ES-I3 (cell line): Measurements from ENCODE around the gene HUS1.

Experiments used
- H3K36me3 ChIP-seq: 2 replicates; pipeline ENCODE4 v1.6.1; 2013; ENCODE audit warnings: mild to moderate bottlenecking, low read length, control low read depth, moderate library complexity; ENCODE audit not compliant: insufficient read depth
- H3K4me1 ChIP-seq: 2 replicates; pipeline ENCODE4 v1.6.1; 2013; ENCODE audit warnings: mild to moderate bottlenecking, control low read depth, low read length; ENCODE audit not compliant: insufficient read depth
- H3K9ac ChIP-seq: 2 replicates; pipeline ENCODE4 v1.6.1; 2013; ENCODE audit warnings: low read depth, mild to moderate bottlenecking, low read length, moderate library complexity
- H3K9me3 ChIP-seq: 2 replicates; pipeline ENCODE4 v1.6.1; 2013; ENCODE audit warnings: mild to moderate bottlenecking, low read length, moderate library complexity; ENCODE audit not compliant: control insufficient read depth, insufficient read depth

Gene HUS1

GRCh38 chr7:47965456-47965855 is 14.0 kb downstream of the HUS1 start:
- peaks cover 52% of the 10 kb centered on the region for H3K36me3 ChIP-seq
- no peaks in the 10 kb centered on the region for H3K4me1 ChIP-seq
- H3K9me3 ChIP-seq: peaks cover 7% of the 10 kb centered on the region; the same call in 1 of the 2 replicates
- H3K9ac ChIP-seq: no peak overlapping the region

- H3K9ac ChIP-seq: no peak overlapping the region
- H3K36me3 ChIP-seq: peaks cover 42% of the 10 kb centered on the region
- no peaks in the 10 kb centered on the region for H3K4me1 ChIP-seq
- peaks cover 7% of the 10 kb centered on the region; the same call in 1 of the 2 replicates for H3K9me3 ChIP-seq
Measured at GRCh38 chr7:47962262-47962661, 17.2 kb downstream of the HUS1 start.

- H3K36me3 ChIP-seq: peaks cover 15% of the 10 kb centered on the region
- H3K4me1 ChIP-seq: peaks cover 2% of the 10 kb centered on the region; the same call in 1 of the 2 replicates
- no peak overlapping the region for H3K9ac ChIP-seq
- peaks cover 7% of the 10 kb centered on the region; the same call in 1 of the 2 replicates for H3K9me3 ChIP-seq
Measured at GRCh38 chr7:47957156-47957555, 22.3 kb downstream of the HUS1 start.

- peaks cover 6% of the 10 kb centered on the region; the same call in 1 of the 2 replicates for H3K9me3 ChIP-seq
- peaks cover 12% of the 10 kb centered on the region for H3K36me3 ChIP-seq
- H3K9ac ChIP-seq: no peak overlapping the region
- H3K4me1 ChIP-seq: peaks cover 7% of the 10 kb centered on the region
Measured at GRCh38 chr7:47956220-47956619, 23.2 kb downstream of the HUS1 start.

GRCh38 chr7:47954231-47954911 is 25.0 kb downstream of the HUS1 start:
- no peak overlapping the region for H3K9ac ChIP-seq
- H3K9me3 ChIP-seq: no peaks in the 10 kb centered on the region
- H3K36me3 ChIP-seq: peaks cover 8% of the 10 kb centered on the region
- H3K4me1 ChIP-seq: peaks cover 11% of the 10 kb centered on the region

- Histone ChIP-seq H3K9ac (no peak overlapping the region), H3K4me1 (peaks cover 11% of the 10 kb centered on the region), H3K9me3 (no peaks in the 10 kb centered on the region), H3K36me3 (peaks cover 8% of the 10 kb centered on the region)
Measured at GRCh38 chr7:47953822-47954221, 25.6 kb downstream of the HUS1 start.

GRCh38 chr7:47952224-47952623 is 27.2 kb downstream of the HUS1 start:
- H3K4me1 ChIP-seq: peaks cover 11% of the 10 kb centered on the region
- H3K9me3 ChIP-seq: no peaks in the 10 kb centered on the region
- no peak overlapping the region for H3K9ac ChIP-seq
- H3K36me3 ChIP-seq: peaks cover 8% of the 10 kb centered on the region

GRCh38 chr7:47951374-47951773 is 28.0 kb downstream of the HUS1 start:
- Histone ChIP-seq H3K4me1 (peaks cover 11% of the 10 kb centered on the region), H3K9ac (no peak overlapping the region), H3K36me3 (peaks cover 8% of the 10 kb centered on the region), H3K9me3 (no peaks in the 10 kb centered on the region)

GRCh38 chr7:47950714-47951113 is 28.7 kb downstream of the HUS1 start:
- Histone ChIP-seq H3K4me1 (peaks cover 13% of the 10 kb centered on the region), H3K36me3 (peaks cover 6% of the 10 kb centered on the region), H3K9ac (no peak overlapping the region), H3K9me3 (no peaks in the 10 kb centered on the region)

- Histone ChIP-seq H3K36me3 (peaks cover 6% of the 10 kb centered on the region), H3K9me3 (no peaks in the 10 kb centered on the region), H3K9ac (no peak overlapping the region), H3K4me1 (peaks cover 16% of the 10 kb centered on the region)
Measured at GRCh38 chr7:47949703-47950102, 29.7 kb downstream of the HUS1 start.

GRCh38 chr7:47948141-47948790 is 31.1 kb downstream of the HUS1 start, which contains the start of gene PKD1L1:
Gene PKD1L1 (minus strand): TSS chr7:47948466. CDS start chr7:47948440, 26 bp downstream.
- H3K9ac ChIP-seq: no peak within 1 kb of the TSS
- H3K36me3 ChIP-seq: no peaks in the 10 kb centered on the region
- H3K4me1 ChIP-seq: peaks cover 16% of the 10 kb centered on the region
- H3K9me3 ChIP-seq: no peaks in the 10 kb centered on the region

GRCh38 chr7:47947355-47947749 is 32.1 kb downstream of the HUS1 start:
- H3K36me3 ChIP-seq: no peaks in the 10 kb centered on the region
- no peak overlapping the region for H3K9ac ChIP-seq
- H3K4me1 ChIP-seq: peaks cover 20% of the 10 kb centered on the region
- no peaks in the 10 kb centered on the region for H3K9me3 ChIP-seq

- H3K36me3 ChIP-seq: no peaks in the 10 kb centered on the region
- peaks cover 20% of the 10 kb centered on the region for H3K4me1 ChIP-seq
- no peak overlapping the region for H3K9ac ChIP-seq
- no peaks in the 10 kb centered on the region for H3K9me3 ChIP-seq
Measured at GRCh38 chr7:47946581-47947354, 32.6 kb downstream of the HUS1 start.

- Histone ChIP-seq H3K36me3 (no peaks in the 10 kb centered on the region), H3K9me3 (no peaks in the 10 kb centered on the region), H3K4me1 (peaks cover 22% of the 10 kb centered on the region), H3K9ac (no peak overlapping the region)
Measured at GRCh38 chr7:47945261-47946015, 34.0 kb downstream of the HUS1 start.
